RWPE2 (cell line): Measurements from ENCODE around the gene ATAD3B.

Experiments
- ATAC-seq: fragments of 200-7000 bp; cut with Tn5 transposase; 3 replicates; pipeline ENCODE4 v1.9.1; 2021; ENCODE audit warnings: low read depth
- DNase-seq: peaks from one replicate; pipeline ENCODE4 v3.0.0-alpha.2; 2020; ENCODE audit warnings: low spot score
- H3K27ac ChIP-seq: fragments of 450-650 bp; 2 replicates; pipeline ENCODE4 v1.5.1; 2017; ENCODE audit warnings: mild to moderate bottlenecking; ENCODE audit not compliant: poor library complexity, severe bottlenecking
- H3K27me3 ChIP-seq: fragments of 250-450 bp; sonication (Bioruptor Pico); 2 replicates; pipeline ENCODE4 v1.5.1; 2021; ENCODE audit warnings: mild to moderate bottlenecking, moderate library complexity; ENCODE audit not compliant: insufficient read depth, poor library complexity, severe bottlenecking
- H3K36me3 ChIP-seq: fragments of 250-450 bp; sonication (Bioruptor Pico); 2 replicates; pipeline ENCODE4 v1.5.1; 2020; ENCODE audit warnings: low read depth, mild to moderate bottlenecking, moderate library complexity
- H3K4me1 ChIP-seq: fragments of 250-450 bp; sonication (Bioruptor Pico); 2 replicates; pipeline ENCODE4 v1.5.1; 2021; ENCODE audit warnings: mild to moderate bottlenecking, moderate library complexity; ENCODE audit not compliant: insufficient read depth, poor library complexity, severe bottlenecking
- H3K4me3 ChIP-seq: fragments of 250-450 bp; sonication (Bioruptor Pico); 2 replicates; pipeline ENCODE4 v1.5.1; 2021; ENCODE audit warnings: mild to moderate bottlenecking, moderate library complexity; ENCODE audit not compliant: severe bottlenecking
- H3K9me3 ChIP-seq: fragments of 250-450 bp; sonication (Bioruptor Pico); 2 replicates; pipeline ENCODE4 v1.5.1; 2021; ENCODE audit warnings: mild to moderate bottlenecking, moderate library complexity; ENCODE audit not compliant: severe bottlenecking
- CTCF ChIP-seq: fragments of 450-650 bp; IDR thresholded peaks from one replicate; pipeline ENCODE4 v1.5.1; 2017; ENCODE audit warnings: mild to moderate bottlenecking, moderate library complexity; ENCODE audit not compliant: poor library complexity, severe bottlenecking

ATAD3B gene

GRCh38 chr1:1471389-1472052 is at the start of gene ATAD3B:
TSS of gene ATAD3B (plus strand) at chr1:1471765. CDS start at chr1:1471885, 120 bp downstream.
- H3K4me3 ChIP-seq = peak within 1 kb of the TSS; percentile 78
- H3K27ac ChIP-seq = peak within 1 kb of the TSS; percentile 80
- peak; percentile 93 for DNase-seq
- no peak for TF ChIP-seq CTCF
- peak; percentile 86 for ATAC-seq
- no peaks in the 10 kb centered on the region for H3K4me1 ChIP-seq
- H3K27me3 ChIP-seq = no peaks in the 10 kb centered on the region
- no peaks in the 10 kb centered on the region for H3K9me3 ChIP-seq
- peaks cover 14% of the 10 kb centered on the region for H3K36me3 ChIP-seq

GRCh38 chr1:1421907-1422464 is 49.6 kb upstream of the ATAD3B start:
- Histone ChIP-seq H3K36me3 (no peaks in the 10 kb centered on the region), H3K4me1 (peaks cover 25% of the 10 kb centered on the region), H3K4me3 (no peak overlapping the region), H3K9me3 (no peaks in the 10 kb centered on the region), H3K27ac (peak overlapping the region; percentile 75), H3K27me3 (no peaks in the 10 kb centered on the region)
- TF ChIP-seq CTCF = no peak
- no peak for DNase-seq
- no peak for ATAC-seq

GRCh38 chr1:1422465-1423244 is 48.9 kb upstream of the ATAD3B start:
- Histone ChIP-seq H3K27ac (peak overlapping the region; percentile 75), H3K9me3 (no peaks in the 10 kb centered on the region), H3K27me3 (no peaks in the 10 kb centered on the region), H3K4me3 (no peak overlapping the region), H3K4me1 (peaks cover 25% of the 10 kb centered on the region), H3K36me3 (no peaks in the 10 kb centered on the region)
- ATAC-seq = peak; percentile 30; the same call in 2 of the 3 replicates
- DNase-seq = peak; percentile 74
- no peak for TF ChIP-seq CTCF

- H3K36me3 ChIP-seq = no peaks in the 10 kb centered on the region
- H3K27me3 ChIP-seq = no peaks in the 10 kb centered on the region
- peaks cover 25% of the 10 kb centered on the region for H3K4me1 ChIP-seq
- no peak overlapping the region for H3K4me3 ChIP-seq
- no peak for DNase-seq
- peak overlapping the region; percentile 75 for H3K27ac ChIP-seq
- TF ChIP-seq CTCF = no peak
- no peaks in the 10 kb centered on the region for H3K9me3 ChIP-seq
- no peak for ATAC-seq
Observed at GRCh38 chr1:1423245-1423597, 48.3 kb upstream of the ATAD3B start.

GRCh38 chr1:1424707-1425106 is 46.9 kb upstream of the ATAD3B start:
- Histone ChIP-seq H3K9me3 (no peaks in the 10 kb centered on the region), H3K4me1 (peaks cover 25% of the 10 kb centered on the region), H3K36me3 (no peaks in the 10 kb centered on the region), H3K4me3 (no peak overlapping the region), H3K27ac (no peak overlapping the region), H3K27me3 (no peaks in the 10 kb centered on the region)
- DNase-seq = no peak
- TF ChIP-seq CTCF = no peak
- no peak for ATAC-seq
